ENCODE data around the gene TBRG4. TPM values are rescaled to one million over a fixed set of nuclear protein-coding genes. Genes with fewer than 3 reads are reported as not detected.

The TBRG4 gene
- polyA plus RNA-seq, 3 donors = 32.7 to 42.2 (median 38.4) TPM

DNA sequence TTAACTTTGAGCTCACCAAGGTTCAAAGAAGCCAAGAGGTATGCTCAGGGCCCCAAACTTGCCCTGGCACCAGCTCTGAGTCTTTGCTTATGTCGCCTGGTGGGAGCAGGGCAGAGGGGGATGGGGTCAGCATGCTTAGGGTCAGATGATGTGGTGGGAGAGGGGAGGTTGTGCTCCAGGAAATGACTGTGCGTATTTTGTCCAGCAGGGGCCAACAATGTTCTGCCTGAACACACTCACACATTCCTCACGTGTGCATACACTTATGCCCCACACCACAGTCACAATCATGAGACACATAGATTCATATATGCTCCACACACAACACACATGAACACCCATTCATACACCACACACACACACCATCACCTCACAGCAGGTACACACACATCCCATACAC lies 41.7 kb upstream of the TBRG4 start:
- WGBS (ENCODE audit: insufficient coverage) = 14% methylated on average over 3 of the region's 3 CpGs
- no peak overlapping the region for H3K27ac ChIP-seq (ENCODE audit: low read depth in 1 of 2, low read length in 2 of 2)
- TF ChIP-seq CTCF (IDR thresholded peaks at IDR 0.05) = no peak

GRCh38 chr7:45151967-45152366 lies 40.5 kb upstream of the TBRG4 start:
- H3K4me3 ChIP-seq (replicated peaks in 1 of 3; ENCODE audit: low read depth in 2 of 3, low read length in 3 of 3) = no peak overlapping the region
- no peaks in the 10 kb centered on the region for H3K36me3 Mint-ChIP-seq
- no peaks in the 10 kb centered on the region for H3K79me2 ChIP-seq (ENCODE audit: insufficient read depth, low read length)
- peaks cover 9 to 22% (median 16%) of the 10 kb centered on the region in 3 donors for H3K27me3 Mint-ChIP-seq (ENCODE audit: low read depth in 3 of 3)
- H3K9me3 ChIP-seq (replicated peaks in 1 of 2; ENCODE audit: control insufficient read depth in 1 of 2, insufficient read depth in 1 of 2, low read length in 2 of 2) = no peaks in the 10 kb centered on the region
- WGBS (ENCODE audit: insufficient coverage) = no CpG with 5 or more reads among the region's 3 CpGs
- no peak overlapping the region for H3K4me2 ChIP-seq (replicated peaks; ENCODE audit: extremely low read depth, low read length, poor library complexity, severe bottlenecking)
- H4K20me1 ChIP-seq (ENCODE audit: insufficient read depth, low read length) = no peaks in the 10 kb centered on the region
- peaks cover 2% of the 10 kb centered on the region for H3K4me1 Mint-ChIP-seq
- no peaks in the 10 kb centered on the region for H3K36me3 ChIP-seq (replicated peaks in 1 of 2; ENCODE audit: control insufficient read depth in 1 of 2, insufficient read depth in 2 of 2, low read length in 2 of 2)
- intact Hi-C loops (cut with micrococcal nuclease) = loop anchor here (10.0 kb wide), 1 partner anchor 703 kb away; no protein-coding TSS in a partner anchor
- no peak for DNase-seq
- H3K4me1 ChIP-seq (ENCODE audit: control insufficient read depth in 1 of 2, insufficient read depth in 2 of 2, low read length in 2 of 2) = no peaks in the 10 kb centered on the region
- no peaks in the 10 kb centered on the region for H3K9me3 Mint-ChIP-seq
- H3K27ac ChIP-seq (ENCODE audit: low read depth in 1 of 2, low read length in 2 of 2) = no peak overlapping the region
- H3K27me3 ChIP-seq (ENCODE audit: control insufficient read depth in 2 of 2, insufficient read depth in 2 of 2, low read length in 2 of 2) = peaks cover 0 to 10% of the 10 kb centered on the region in 2 donors
- no peak overlapping the region for H2AFZ ChIP-seq (ENCODE audit: insufficient read depth, low read depth, low read length, poor library complexity, severe bottlenecking)
- no peak overlapping the region for H3K27ac Mint-ChIP-seq
- H3K4me3 Mint-ChIP-seq = no peak overlapping the region
- no peak for TF ChIP-seq CTCF (IDR thresholded peaks at IDR 0.05)
- no peak overlapping the region for H3K9ac ChIP-seq (ENCODE audit: insufficient read depth, low read length, poor library complexity, severe bottlenecking)

More for the DNA sequence above, 41.7 kb upstream of the TBRG4 start:
- Mint-ChIP-seq H3K36me3 (no peaks in the 10 kb centered on the region), H3K27ac (no peak overlapping the region), H3K4me1 (peaks cover 2% of the 10 kb centered on the region), H3K9me3 (peaks cover 0 to 4% (median 0%) of the 10 kb centered on the region in 7 donors), H3K4me3 (no peak overlapping the region), H3K27me3 (ENCODE audit: low read depth in 3 of 3) (peaks cover 18 to 30% (median 25%) of the 10 kb centered on the region in 3 donors)
- H3K4me3 ChIP-seq (replicated peaks in 1 of 3; ENCODE audit: low read depth in 2 of 3, low read length in 3 of 3) = no peak overlapping the region
- no peaks in the 10 kb centered on the region for H3K79me2 ChIP-seq (ENCODE audit: insufficient read depth, low read length)
- H3K9me3 ChIP-seq (replicated peaks in 1 of 2; ENCODE audit: control insufficient read depth in 1 of 2, insufficient read depth in 1 of 2, low read length in 2 of 2) = peaks cover 0 to 5% of the 10 kb centered on the region in 2 donors
- H4K20me1 ChIP-seq (ENCODE audit: insufficient read depth, low read length) = no peaks in the 10 kb centered on the region
- intact Hi-C loops (cut with micrococcal nuclease) = loop anchor here (10.0 kb wide), 1 partner anchor 702 kb away; no protein-coding TSS in a partner anchor
- H3K4me1 ChIP-seq (ENCODE audit: control insufficient read depth in 1 of 2, insufficient read depth in 2 of 2, low read length in 2 of 2) = no peaks in the 10 kb centered on the region
- H3K4me2 ChIP-seq (replicated peaks; ENCODE audit: extremely low read depth, low read length, poor library complexity, severe bottlenecking) = no peak overlapping the region
- H3K27me3 ChIP-seq (ENCODE audit: control insufficient read depth in 2 of 2, insufficient read depth in 2 of 2, low read length in 2 of 2) = peaks cover 4 to 19% of the 10 kb centered on the region in 2 donors
- DNase-seq = no peak
- H3K9ac ChIP-seq (ENCODE audit: insufficient read depth, low read length, poor library complexity, severe bottlenecking) = no peak overlapping the region
- H3K36me3 ChIP-seq (replicated peaks in 1 of 2; ENCODE audit: control insufficient read depth in 1 of 2, insufficient read depth in 2 of 2, low read length in 2 of 2) = no peaks in the 10 kb centered on the region
- no peak overlapping the region for H2AFZ ChIP-seq (ENCODE audit: insufficient read depth, low read depth, low read length, poor library complexity, severe bottlenecking)
